H1 (cell line): ENCODE data around the gene GRID1. TPM values are rescaled to one million over a fixed set of nuclear protein-coding genes. Genes with fewer than 3 reads are reported as not detected.

Experiments
- CTCF ChIA-PET: fragments of 300-600 bp; sonication (Branson Sonifier 250); formaldehyde crosslinking; loops from one replicate; lab custom pipeline; 2021; ENCODE audit not compliant: partially characterized antibody; lab: Charles Lee
- POLR2A ChIA-PET: fragments of 300-600 bp; sonication (Branson Sonifier 250); formaldehyde crosslinking; loops from one replicate; lab custom pipeline; 2021; ENCODE audit warnings: inconsistent platforms; ENCODE audit not compliant: partially characterized antibody; lab: Charles Lee
- DNase-seq, 2 experiments: peaks; one replicate each; pipeline versions ENCODE4 v3.0.0 to v3.0.0-alpha.2; 2010 to 2022; ENCODE audit warnings: low spot score in 2 of 2, low read depth in 1 of 2, mixed read lengths in 1 of 2
- FAIRE-seq: peaks from 2 replicates; lab custom pipeline; 2011; peaks lifted over from hg19 to GRCh38; lab: Jason Lieb, UNC
- H2AFZ ChIP-seq: 2 replicates; pipeline ENCODE4 v1.8.1; 2012; ENCODE audit warnings: low read length, inconsistent platforms
- H2AK5ac ChIP-seq: 2 replicates; pipeline ENCODE4 v1.6.1; 2013; ENCODE audit warnings: low read depth, low read length
- H2BK120ac ChIP-seq: replicated peaks from 2 replicates; pipeline ENCODE3; 2013; ENCODE audit warnings: low read depth, low read length, inconsistent platforms
- H2BK12ac ChIP-seq: 2 replicates; pipeline ENCODE4 v1.6.1; 2013; ENCODE audit warnings: low read depth, low read length
- H2BK15ac ChIP-seq: 2 replicates; pipeline ENCODE4 v1.6.1; 2013; ENCODE audit warnings: low read length
- H2BK20ac ChIP-seq: 2 replicates; pipeline ENCODE4 v1.6.1; 2013; ENCODE audit warnings: low read length
- H2BK5ac ChIP-seq: 2 replicates; pipeline ENCODE4 v1.6.1; 2013; ENCODE audit warnings: low read depth, low read length
- H3K14ac ChIP-seq: 2 replicates; pipeline ENCODE4 v1.6.1; 2013; ENCODE audit warnings: inconsistent platforms; ENCODE audit not compliant: insufficient read length
- H3K18ac ChIP-seq: 2 replicates; pipeline ENCODE4 v1.6.1; 2013; ENCODE audit warnings: low read length; ENCODE audit errors: extremely low read depth
- H3K23ac ChIP-seq: 2 replicates; pipeline ENCODE4 v1.6.1; 2013; ENCODE audit warnings: inconsistent platforms; ENCODE audit not compliant: insufficient read length
- H3K23me2 ChIP-seq: 2 replicates; pipeline ENCODE4 v1.6.1; 2013; ENCODE audit warnings: low read depth, low read length
- H3K27ac ChIP-seq: 2 replicates; pipeline ENCODE4 v1.6.1; 2011; ENCODE audit warnings: low read depth, low read length, inconsistent platforms
- H3K27me3 ChIP-seq, 4 experiments: replicated peaks in 1 of 4; 1 replicate in 1 of 4; 2 replicates in 3 of 4; pipeline versions ENCODE4 v1.6.1 to v1.8.1; 2011 to 2013; ENCODE audit warnings: low read length in 3 of 4, mild to moderate bottlenecking in 3 of 4, inconsistent platforms in 2 of 4, mixed read lengths in 2 of 4, moderate library complexity in 1 of 4; ENCODE audit not compliant: control insufficient read depth in 3 of 4, insufficient read depth in 3 of 4; ENCODE audit errors: extremely low read depth in 1 of 4
- H3K36me3 ChIP-seq, 4 experiments: 2 replicates each; pipeline versions ENCODE4 v1.6.1 to v1.8.1; 2011 to 2013; ENCODE audit warnings: mild to moderate bottlenecking in 4 of 4, low read length in 3 of 4, moderate library complexity in 2 of 4, control low read depth in 1 of 4, inconsistent platforms in 1 of 4; ENCODE audit not compliant: insufficient read depth in 4 of 4, control insufficient read depth in 2 of 4
- H3K4ac ChIP-seq: replicated peaks from 2 replicates; pipeline ENCODE3; 2013; ENCODE audit warnings: low read length, low read depth, mixed read lengths, inconsistent platforms; ENCODE audit not compliant: insufficient read length
- H3K4me1 ChIP-seq, 4 experiments: replicated peaks in 1 of 4; 1 replicate in 1 of 4; 2 replicates in 3 of 4; pipeline versions ENCODE4 v1.6.1 to v1.8.1; 2011 to 2013; ENCODE audit warnings: low read length in 3 of 4, inconsistent platforms in 2 of 4, mixed read lengths in 1 of 4; ENCODE audit not compliant: insufficient read depth in 4 of 4, control insufficient read depth in 3 of 4
- H3K4me2 ChIP-seq, 2 experiments: 2 replicates each; pipeline versions ENCODE4 v1.6.1 to v1.8.1; 2011 to 2013; ENCODE audit warnings: low read depth in 2 of 2, low read length in 2 of 2, control low read depth in 1 of 2, inconsistent platforms in 1 of 2, mild to moderate bottlenecking in 1 of 2; ENCODE audit not compliant: insufficient read depth in 1 of 2
- H3K4me3 ChIP-seq, 4 experiments: fragments of 200-600, 300-600 bp in 1 of 4; sonication (generic), shearing (Covaris generic), sonication (Bioruptor Twin) in 1 of 4; 2 replicates each; pipeline versions ENCODE4 v1.5.1 to v1.8.1; 2011 to 2016; ENCODE audit warnings: low read length in 4 of 4, low read depth in 3 of 4, control low read depth in 2 of 4, inconsistent platforms in 2 of 4, mild to moderate bottlenecking in 2 of 4, mixed read lengths in 1 of 4, moderate library complexity in 1 of 4; ENCODE audit not compliant: insufficient read depth in 2 of 4; ENCODE audit errors: extremely low read depth in 1 of 4
- H3K56ac ChIP-seq: replicated peaks from 2 replicates; pipeline ENCODE3; 2013; ENCODE audit warnings: low read depth, mild to moderate bottlenecking, mixed read lengths, low read length, inconsistent platforms; ENCODE audit not compliant: insufficient read length
- H3K79me1 ChIP-seq: 2 replicates; pipeline ENCODE4 v1.6.1; 2013; ENCODE audit warnings: low read depth, low read length, control low read depth
- H3K79me2 ChIP-seq, 2 experiments: 2 replicates each; pipeline versions ENCODE4 v1.6.1 to v1.8.1; 2012 to 2013; ENCODE audit warnings: low read length in 2 of 2, mild to moderate bottlenecking in 2 of 2, inconsistent platforms in 1 of 2; ENCODE audit not compliant: insufficient read depth in 2 of 2, control insufficient read depth in 1 of 2
- H3K9ac ChIP-seq, 4 experiments: replicated peaks in 1 of 4; 1 replicate in 1 of 4; 2 replicates in 3 of 4; pipeline versions ENCODE4 v1.6.1 to v1.8.1; 2011 to 2013; ENCODE audit warnings: low read depth in 3 of 4, low read length in 3 of 4, control low read depth in 2 of 4, mild to moderate bottlenecking in 2 of 4, moderate library complexity in 2 of 4, inconsistent platforms in 1 of 4; ENCODE audit errors: extremely low read depth in 1 of 4
- H3K9me3 ChIP-seq, 2 experiments: 2 replicates each; pipeline versions ENCODE4 v1.6.1 to v1.8.1; 2012 to 2013; ENCODE audit warnings: mild to moderate bottlenecking in 2 of 2, moderate library complexity in 2 of 2, control low read depth in 1 of 2, inconsistent platforms in 1 of 2, low read depth in 1 of 2, low read length in 1 of 2, mixed read lengths in 1 of 2; ENCODE audit not compliant: insufficient read depth in 2 of 2
- H4K20me1 ChIP-seq, 2 experiments: replicated peaks in 1 of 2; 2 replicates each; pipeline versions ENCODE3 to v1.8.1; 2011 to 2013; ENCODE audit warnings: inconsistent platforms in 2 of 2, low read length in 2 of 2, mild to moderate bottlenecking in 1 of 2; ENCODE audit not compliant: insufficient read depth in 2 of 2, control insufficient read depth in 1 of 2
- H4K5ac ChIP-seq: 2 replicates; pipeline ENCODE4 v1.6.1; 2013; ENCODE audit warnings: low read length, low read depth, mixed read lengths, inconsistent platforms; ENCODE audit not compliant: insufficient read length
- H4K8ac ChIP-seq: 2 replicates; pipeline ENCODE4 v1.8.0; 2013; ENCODE audit warnings: mild to moderate bottlenecking, moderate library complexity, low read length, inconsistent platforms; ENCODE audit not compliant: insufficient read depth; ENCODE audit errors: extremely low read depth
- H4K91ac ChIP-seq: replicated peaks from 2 replicates; pipeline ENCODE3; 2013; ENCODE audit warnings: low read length, mixed read lengths, inconsistent platforms; ENCODE audit not compliant: insufficient read length
- PHF8 ChIP-seq: fragments of 200-600 bp; sonication (generic); conservative IDR thresholded peaks from 2 replicates; pipeline ENCODE4 v1.7.1; 2012; ENCODE audit warnings: low read depth, mild to moderate bottlenecking, inconsistent platforms, low read length, moderate library complexity
- WGBS, 2 experiments: shearing (Covaris generic) in 1 of 2; methylation state at CpG; one replicate each; pipeline versions ENCODE4 v1.1.6 to v1.1.7; 2013 to 2015; ENCODE audit warnings: low lambda C conversion rate in 2 of 2, mixed read lengths in 2 of 2, inconsistent platforms in 1 of 2, low coverage in 1 of 2, missing lambda C conversion rate in 1 of 2; ENCODE audit not compliant: insufficient replicate concordance in 2 of 2, insufficient coverage in 1 of 2, insufficient read length in 1 of 2; ENCODE audit errors: extremely low coverage in 1 of 2, missing lambda C conversion rate in 1 of 2; 5-methylcytosine and 5-hydroxymethylcytosine counted together
- polyA plus RNA-seq, 7 experiments: library from polyadenylated mRNA; depleted of rRNA in 3 of 7; stranded (reverse) in 5 of 7; unstranded in 2 of 7; fragments of >200 nt in 5 of 7; fragments of 200-250 nt in 2 of 7; gene quantifications; 1 replicate in 5 of 7; 2 replicates in 1 of 7; 4 replicates in 1 of 7; pipeline versions ENCODE4 v1.2.1 to v1.2.3, GENCODE V29; 2011 to 2013; ENCODE audit warnings: missing spikeins in 2 of 7, mixed read lengths in 2 of 7
- total RNA-seq: library from RNA; stranded (reverse); fragmentation: NEBNext Ultra II Directional; extraction: Animal tissue kit (Norgen Biotek cat#: 25700); gene quantifications from 2 replicates; pipeline ENCODE4 v1.2.1, GENCODE V29; 2021

GRID1 gene
- total and polyA plus RNA-seq, 2 of the 8 experiments (the other 6 are each of a cell fraction or from before 2014, with no cell fraction given) = 0.22 to 0.30 TPM

DNA sequence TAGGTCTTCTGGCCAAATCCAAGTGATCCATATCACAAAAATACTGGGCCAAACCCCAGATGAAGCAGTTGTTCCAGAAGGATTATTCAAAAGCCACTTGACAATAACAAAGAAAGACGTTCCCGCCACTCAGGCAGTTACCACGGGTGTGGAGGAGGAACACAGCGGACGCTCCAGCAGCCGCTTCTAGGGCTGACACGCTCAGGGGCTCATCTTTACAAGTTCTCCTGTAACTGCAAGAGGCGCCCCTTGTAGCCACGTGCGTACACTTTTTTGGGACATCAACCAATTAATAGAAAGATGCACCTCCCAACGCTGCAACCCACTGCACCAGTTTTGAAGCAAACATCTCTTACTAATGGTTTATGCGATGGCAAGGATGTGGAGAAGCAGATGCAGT is 159.4 kb downstream of the GRID1 start:
- Histone ChIP-seq H3K79me2 (no peaks in the 10 kb centered on the region), H3K9ac (no peak overlapping the region), H3K4me2 (no peak overlapping the region), H4K5ac (no peak overlapping the region), H2BK5ac (no peak overlapping the region), H3K36me3 (no peaks in the 10 kb centered on the region), H3K79me1 (peaks cover 2% of the 10 kb centered on the region; the same call in 1 of the 2 replicates)
- DNase-seq = no peak
- TF ChIP-seq PHF8 = no peak
- TF ChIP-seq, all 59 proteins: peak for 0
- H4K91ac ChIP-seq = no peak overlapping the region
- H3K4ac ChIP-seq = no peak overlapping the region
- no peak overlapping the region for H2BK15ac ChIP-seq
- no peak overlapping the region for H3K18ac ChIP-seq
- no peak overlapping the region for H2AK5ac ChIP-seq
- peaks cover 0 to 3% of the 10 kb centered on the region in 2 experiments for H4K20me1 ChIP-seq
- H3K27me3 ChIP-seq = no peaks in the 10 kb centered on the region
- no peak overlapping the region for H3K27ac ChIP-seq
- H3K56ac ChIP-seq = no peak overlapping the region
- H2BK120ac ChIP-seq = no peak overlapping the region
- 86% methylated on average over 12 of the region's 12 CpGs; no CpG with 5 or more reads in 1 of the 2 experiments for WGBS, 2 experiments
- H3K9me3 ChIP-seq = no peaks in the 10 kb centered on the region
- H4K8ac ChIP-seq = no peak overlapping the region
- H2AFZ ChIP-seq = no peak overlapping the region
- no peak overlapping the region for H2BK20ac ChIP-seq
- no peak overlapping the region for H3K14ac ChIP-seq
- H2BK12ac ChIP-seq = no peak overlapping the region
- no peak overlapping the region for H3K23ac ChIP-seq
- ChIA-PET CTCF (interaction anchor here (1.0 to 1.5 kb wide), 3 partner anchors 27 to 156 kb away, joined by 3 to 4 read pairs (median 3); no protein-coding TSS in a partner anchor), POLR2A (no interaction called here)
- peaks cover 0 to 4% (median 0%) of the 10 kb centered on the region in 4 experiments; a peak in 2 of 7 replicates for H3K4me1 ChIP-seq
- FAIRE-seq = no peak
- H3K4me3 ChIP-seq = no peak overlapping the region
- no peaks in the 10 kb centered on the region for H3K23me2 ChIP-seq
